IPS-15b (cell line): ENCODE results near the gene SLC15A3.

Experiments
- H3K27me3 ChIP-seq: one replicate; pipeline ENCODE4 v1.6.1; 2013; ENCODE audit warnings: low read length; ENCODE audit not compliant: control insufficient read depth, insufficient read depth
- H3K36me3 ChIP-seq: one replicate; pipeline ENCODE4 v1.6.1; 2013; ENCODE audit warnings: low read length; ENCODE audit not compliant: control insufficient read depth, insufficient read depth
- H3K4me1 ChIP-seq: one replicate; pipeline ENCODE4 v1.6.1; 2013; ENCODE audit warnings: mild to moderate bottlenecking, low read length; ENCODE audit not compliant: control insufficient read depth, insufficient read depth
- H3K4me3 ChIP-seq: one replicate; pipeline ENCODE4 v1.5.1; 2013; ENCODE audit warnings: low read depth, low read length
- H3K9ac ChIP-seq: one replicate; pipeline ENCODE4 v1.6.1; 2013; ENCODE audit warnings: low read depth, mild to moderate bottlenecking, low read length
- H3K9me3 ChIP-seq: one replicate; pipeline ENCODE4 v1.6.1; 2013; ENCODE audit warnings: mild to moderate bottlenecking, low read length; ENCODE audit not compliant: control insufficient read depth, insufficient read depth

The SLC15A3 gene

GRCh38 chr11:60972182-60973030 is 20.4 kb upstream of the SLC15A3 start:
- no peaks in the 10 kb centered on the region for H3K4me1 ChIP-seq
- no peaks in the 10 kb centered on the region for H3K9me3 ChIP-seq
- no peak overlapping the region for H3K4me3 ChIP-seq
- no peaks in the 10 kb centered on the region for H3K27me3 ChIP-seq
- no peaks in the 10 kb centered on the region for H3K36me3 ChIP-seq
- no peak overlapping the region for H3K9ac ChIP-seq

GRCh38 chr11:60971520-60971919 is 19.5 kb upstream of the SLC15A3 start, which contains the start of gene CD6:
TSS of gene CD6 (plus strand) at chr11:60971680. CDS start at chr11:60971866, 186 bp downstream.
- Histone ChIP-seq H3K27me3 (peaks cover 2% of the 10 kb centered on the region), H3K9me3 (no peaks in the 10 kb centered on the region), H3K36me3 (no peaks in the 10 kb centered on the region), H3K4me1 (no peaks in the 10 kb centered on the region), H3K9ac (no peak within 1 kb of the TSS), H3K4me3 (no peak within 1 kb of the TSS)

GRCh38 chr11:60970890-60971289 is 18.9 kb upstream of the SLC15A3 start:
- Histone ChIP-seq H3K36me3 (no peaks in the 10 kb centered on the region), H3K9me3 (no peaks in the 10 kb centered on the region), H3K27me3 (peaks cover 2% of the 10 kb centered on the region), H3K4me1 (no peaks in the 10 kb centered on the region), H3K9ac (no peak overlapping the region), H3K4me3 (no peak overlapping the region)

- H3K27me3 ChIP-seq: peaks cover 2% of the 10 kb centered on the region
- no peak overlapping the region for H3K4me3 ChIP-seq
- no peak overlapping the region for H3K9ac ChIP-seq
- no peaks in the 10 kb centered on the region for H3K36me3 ChIP-seq
- H3K4me1 ChIP-seq: no peaks in the 10 kb centered on the region
- no peaks in the 10 kb centered on the region for H3K9me3 ChIP-seq
These were observed 18.4 kb upstream of the SLC15A3 start for GRCh38 chr11:60970369-60970774.

GRCh38 chr11:60968223-60968622 is 16.2 kb upstream of the SLC15A3 start:
- Histone ChIP-seq H3K36me3 (no peaks in the 10 kb centered on the region), H3K9me3 (no peaks in the 10 kb centered on the region), H3K27me3 (peaks cover 2% of the 10 kb centered on the region), H3K4me1 (no peaks in the 10 kb centered on the region), H3K4me3 (no peak overlapping the region), H3K9ac (no peak overlapping the region)

- Histone ChIP-seq H3K9ac (no peak overlapping the region), H3K4me1 (no peaks in the 10 kb centered on the region), H3K36me3 (no peaks in the 10 kb centered on the region), H3K9me3 (no peaks in the 10 kb centered on the region), H3K4me3 (no peak overlapping the region), H3K27me3 (peaks cover 2% of the 10 kb centered on the region)
These were observed 14.9 kb upstream of the SLC15A3 start for GRCh38 chr11:60966890-60967289.

GRCh38 chr11:60964801-60965200 is 12.8 kb upstream of the SLC15A3 start:
- Histone ChIP-seq H3K4me3 (no peak overlapping the region), H3K9ac (no peak overlapping the region), H3K4me1 (no peaks in the 10 kb centered on the region), H3K36me3 (no peaks in the 10 kb centered on the region), H3K9me3 (no peaks in the 10 kb centered on the region), H3K27me3 (peaks cover 5% of the 10 kb centered on the region)

GRCh38 chr11:60960405-60960804 is 8.4 kb upstream of the SLC15A3 start:
- Histone ChIP-seq H3K27me3 (peaks cover 3% of the 10 kb centered on the region), H3K4me1 (no peaks in the 10 kb centered on the region), H3K4me3 (no peak overlapping the region), H3K9me3 (no peaks in the 10 kb centered on the region), H3K9ac (no peak overlapping the region), H3K36me3 (no peaks in the 10 kb centered on the region)

- Histone ChIP-seq H3K9ac (no peak overlapping the region), H3K4me1 (no peaks in the 10 kb centered on the region), H3K27me3 (peaks cover 3% of the 10 kb centered on the region), H3K36me3 (no peaks in the 10 kb centered on the region), H3K4me3 (no peak overlapping the region), H3K9me3 (no peaks in the 10 kb centered on the region)
These were observed 7.5 kb upstream of the SLC15A3 start for GRCh38 chr11:60959431-60959830.

GRCh38 chr11:60957188-60957587 is 5.2 kb upstream of the SLC15A3 start:
- Histone ChIP-seq H3K9ac (no peak overlapping the region), H3K36me3 (no peaks in the 10 kb centered on the region), H3K9me3 (no peaks in the 10 kb centered on the region), H3K4me1 (no peaks in the 10 kb centered on the region), H3K27me3 (peaks cover 10% of the 10 kb centered on the region), H3K4me3 (no peak overlapping the region)

- Histone ChIP-seq H3K9me3 (no peaks in the 10 kb centered on the region), H3K9ac (no peak overlapping the region), H3K36me3 (no peaks in the 10 kb centered on the region), H3K27me3 (peaks cover 13% of the 10 kb centered on the region), H3K4me3 (no peak overlapping the region), H3K4me1 (no peaks in the 10 kb centered on the region)
These were observed 3.6 kb upstream of the SLC15A3 start for GRCh38 chr11:60955571-60955970.

- no peaks in the 10 kb centered on the region for H3K4me1 ChIP-seq
- H3K36me3 ChIP-seq: no peaks in the 10 kb centered on the region
- no peak overlapping the region for H3K9ac ChIP-seq
- H3K9me3 ChIP-seq: no peaks in the 10 kb centered on the region
- peaks cover 20% of the 10 kb centered on the region for H3K27me3 ChIP-seq
- H3K4me3 ChIP-seq: no peak overlapping the region
These were observed 2.4 kb upstream of the SLC15A3 start for GRCh38 chr11:60954421-60954820.
